Measurements from ENCODE around the gene FARP2.

GRCh38 chr2:241500016-241500415 is 143.9 kb downstream of the FARP2 start:
- TF ChIP-seq CTCF (IDR thresholded peaks at IDR 0.05; ENCODE audit: low read length) (no peak), EZH2 (IDR thresholded peaks at IDR 0.05; ENCODE audit: borderline replicate concordance, low read length) (no peak)
